ENCODE measurements around the gene RPL36A. TPM values are rescaled to one million over a fixed set of nuclear protein-coding genes. Genes with fewer than 3 reads are reported as not detected.
A peak's percentile ranks its signal among the peaks of the same experiment; 100 is the strongest.

The RPL36A gene
- total RNA-seq: 58.4 TPM
- long read RNA-seq, transcript RPL36A-203 (5 exons, 910 nt): major isoform, 74 of 75 reads
- long read RNA-seq, partial matches to known transcripts: 0 of 75 reads
- long read RNA-seq, other reads (novel, unspliced or antisense): 0 of 75 reads

DNA sequence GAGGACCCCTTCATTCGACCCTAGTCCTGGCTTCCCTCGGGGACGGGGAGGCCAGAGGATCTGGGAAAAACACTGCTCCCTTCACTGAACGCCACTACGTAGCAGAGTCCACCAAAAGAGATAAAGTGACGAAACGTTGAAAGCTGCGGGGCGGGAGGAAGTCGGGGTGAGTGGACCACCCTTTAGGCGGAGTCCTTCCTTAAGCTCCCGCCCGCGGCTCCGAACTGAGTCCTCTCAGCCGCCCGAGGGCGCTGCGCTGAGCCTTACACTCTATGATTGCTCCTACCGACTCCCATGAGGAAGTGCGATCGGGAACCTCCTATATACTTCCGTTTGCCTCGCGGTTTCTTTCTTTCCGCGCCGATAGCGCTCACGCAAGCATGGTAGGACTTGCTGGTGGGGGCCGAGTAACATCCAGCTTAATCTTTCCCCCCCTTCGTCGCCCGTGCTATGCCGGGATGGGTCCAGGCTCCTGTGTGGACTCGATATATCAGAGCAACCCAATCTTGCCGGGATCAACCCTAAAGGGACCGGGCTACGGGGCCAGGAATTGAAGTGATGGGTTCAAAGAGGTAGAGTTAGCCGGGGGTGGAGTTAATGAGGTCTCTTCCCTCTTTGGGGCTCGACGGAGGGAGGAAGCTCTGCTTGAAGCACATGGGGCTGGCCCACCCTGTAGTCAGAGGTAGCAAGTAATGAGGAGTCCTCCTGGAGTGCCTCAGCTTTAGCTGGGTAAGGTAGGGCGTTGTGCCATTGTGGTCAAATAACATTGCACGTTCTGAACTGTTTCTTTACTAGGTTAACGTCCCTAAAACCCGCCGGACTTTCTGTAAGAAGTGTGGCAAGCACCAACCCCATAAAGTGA, at the start of gene RPL36A:
RPL36A (plus strand) TSS at position 348 of the 862 bp plus-strand sequence; CDS start at position 381, 33 bp downstream.
- ATAC-seq (peak; percentile 99), DNase-seq (peak; percentile 90)
- intact Hi-C loops (cut with micrococcal nuclease): no loop called here

DNA sequence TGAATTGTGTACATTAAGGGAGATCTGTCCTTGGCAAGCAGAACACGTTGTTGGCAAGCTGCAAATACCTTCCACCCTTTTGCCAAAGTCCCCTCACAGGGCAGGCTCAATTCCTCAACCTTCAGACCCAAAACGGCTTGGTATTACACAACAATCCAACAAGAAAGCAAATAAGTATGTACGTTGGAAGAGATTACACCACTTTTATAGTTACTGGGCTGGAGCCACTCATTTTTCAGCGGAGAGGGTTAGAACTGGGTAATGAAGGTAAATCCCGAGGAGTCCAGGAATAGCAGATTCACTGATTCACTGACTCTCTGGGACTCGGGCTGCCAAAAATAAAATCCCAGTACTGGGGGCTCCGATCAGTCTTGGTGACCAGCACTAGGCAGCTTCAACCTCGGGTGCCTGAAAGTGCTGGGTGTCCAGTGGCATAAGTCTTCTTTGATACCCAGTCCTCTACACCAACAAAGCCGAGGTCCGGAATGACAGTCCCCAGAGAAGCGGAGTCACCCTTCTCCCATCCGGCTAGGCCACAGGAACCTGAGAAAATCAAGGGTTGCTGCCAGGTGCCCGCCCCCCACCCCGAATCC, 42.9 kb upstream of the RPL36A start:
- peak; percentile 23 for ATAC-seq
- DNase-seq: peak; percentile 21
- intact Hi-C loops (cut with micrococcal nuclease): no loop called here

DNA sequence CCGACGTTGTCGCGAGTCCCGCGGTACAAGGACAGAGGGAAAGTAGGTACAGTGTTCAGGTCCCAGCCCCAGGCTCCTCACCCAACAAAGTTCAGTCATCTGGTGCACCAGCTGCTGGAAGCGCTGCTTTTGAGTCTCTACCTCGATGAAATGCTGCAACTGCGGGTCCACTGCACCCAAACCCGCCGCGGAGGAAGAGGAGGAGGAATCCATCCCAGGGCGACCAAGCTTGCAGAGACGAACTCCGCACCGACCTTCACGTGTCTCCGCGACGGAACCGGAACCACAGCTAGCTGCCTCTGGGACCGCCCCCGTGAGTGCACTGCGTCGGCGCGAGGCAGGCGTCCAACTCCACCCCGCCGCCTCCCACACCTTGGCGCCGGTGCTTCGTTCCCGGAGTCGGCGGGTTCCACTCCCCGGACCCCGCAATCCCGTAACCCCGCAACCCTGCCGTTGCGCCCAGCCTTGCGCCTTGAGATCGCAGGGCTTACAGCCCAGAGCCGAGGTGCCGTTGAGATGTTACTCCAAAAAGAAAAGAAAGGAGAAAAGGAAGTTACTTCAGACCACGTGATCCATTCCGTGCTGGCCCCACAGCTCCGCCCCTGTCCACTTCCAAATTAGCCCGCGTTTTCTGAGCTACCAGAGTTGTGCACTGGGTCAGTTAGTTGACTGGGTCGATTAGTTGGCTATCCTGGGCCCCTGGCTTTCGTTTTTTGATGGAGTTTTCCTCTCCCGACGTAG, 42.2 kb upstream of the RPL36A start, which contains the start of gene TIMM8A:
TIMM8A (minus strand) TSS at position 291 of the 741 bp plus-strand sequence; CDS start at position 213, 78 bp downstream.
- ATAC-seq: peak; percentile 99
- peak; percentile 86 for DNase-seq
- intact Hi-C loops (cut with micrococcal nuclease): no loop called here

DNA sequence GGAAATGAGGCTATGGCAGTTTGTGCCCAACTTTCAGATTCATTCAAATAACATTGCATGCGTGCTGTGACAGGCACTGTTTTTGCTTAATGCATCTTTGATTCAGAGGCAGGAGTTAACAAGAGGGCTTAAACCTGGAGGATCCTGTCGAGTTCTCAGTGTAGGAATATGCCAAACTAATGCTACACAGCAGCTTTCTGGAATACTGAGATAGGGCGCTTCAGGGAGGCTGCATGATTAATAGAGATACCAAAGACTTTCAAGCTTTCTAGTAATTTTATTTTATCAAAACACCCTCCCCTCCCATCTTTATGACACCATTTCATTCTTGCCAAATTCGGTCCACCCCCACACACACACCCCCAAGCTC, 41.6 kb upstream of the RPL36A start:
- intact Hi-C loops (cut with micrococcal nuclease): no loop called here
- ATAC-seq: no peak
- no peak for DNase-seq

GRCh38 chrX:101357166-101357795, 33.5 kb upstream of the RPL36A start:
- no peak for ATAC-seq
- intact Hi-C loops (cut with micrococcal nuclease): no loop called here
- no peak for DNase-seq

DNA sequence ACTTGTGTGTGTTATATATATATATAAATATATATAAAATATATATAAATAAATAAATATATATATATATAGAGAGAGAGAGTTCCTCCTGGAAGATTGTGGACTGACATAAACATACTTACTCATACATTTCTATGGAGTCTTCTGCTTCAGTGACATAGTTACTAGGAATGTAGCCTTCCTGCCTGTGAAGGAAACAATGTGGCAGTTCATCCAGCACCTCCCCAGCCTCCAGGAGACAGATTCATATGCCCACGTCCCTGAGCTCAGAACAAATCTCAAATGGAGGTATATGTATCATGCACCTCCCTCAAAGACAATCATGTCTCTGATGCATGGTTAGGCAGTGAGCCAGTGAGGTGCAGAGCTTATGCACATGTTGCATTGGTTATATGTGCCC, 30.8 kb upstream of the RPL36A start:
- ATAC-seq (no peak), DNase-seq (no peak)
- intact Hi-C loops (cut with micrococcal nuclease): no loop called here

DNA sequence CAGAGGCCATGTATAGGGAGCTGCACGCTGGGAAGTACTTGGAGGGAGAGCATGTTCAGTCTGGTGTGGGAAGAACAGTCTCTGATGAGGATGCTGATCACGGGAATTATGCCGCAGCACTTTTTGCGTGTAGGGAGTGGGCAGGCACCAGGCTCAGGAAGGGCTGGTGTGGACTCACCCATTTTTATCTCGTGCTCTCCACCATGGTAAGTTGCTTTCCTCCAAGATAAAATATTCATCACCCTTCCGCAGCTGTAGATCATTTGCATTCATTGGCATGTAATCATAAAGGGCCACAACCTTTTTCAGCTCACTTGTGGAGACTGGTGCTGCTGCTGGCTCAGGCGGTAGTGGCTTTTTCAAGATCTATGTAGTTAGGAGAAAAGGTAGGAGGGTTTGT, 30.4 kb upstream of the RPL36A start:
- intact Hi-C loops (cut with micrococcal nuclease): no loop called here
- ATAC-seq: no peak
- DNase-seq: no peak

DNA sequence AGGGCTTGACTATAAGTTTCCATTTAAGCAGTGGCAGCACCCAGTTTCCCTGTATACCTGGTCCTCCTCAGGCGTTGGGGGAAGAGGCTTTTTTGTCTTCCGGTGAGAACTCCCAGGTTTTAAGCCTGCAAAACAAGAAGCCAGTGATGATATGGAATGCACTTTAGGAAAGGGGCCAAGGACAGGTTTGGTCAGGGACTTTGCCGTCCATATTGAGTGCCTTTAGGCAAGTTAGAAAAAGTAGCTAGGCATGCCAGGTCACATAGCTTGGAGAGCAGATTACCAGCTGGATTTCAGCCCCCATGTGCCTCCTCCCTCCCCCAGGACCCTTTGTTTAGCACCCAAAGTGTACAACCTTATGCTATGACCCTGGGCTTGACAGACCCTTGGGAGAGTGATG, 28.7 kb upstream of the RPL36A start:
- intact Hi-C loops (cut with micrococcal nuclease): no loop called here
- DNase-seq (no peak), ATAC-seq (no peak)

GRCh38 chrX:101362757-101363156, 28.1 kb upstream of the RPL36A start:
- no peak for DNase-seq
- intact Hi-C loops (cut with micrococcal nuclease): no loop called here
- no peak for ATAC-seq

GRCh38 chrX:101365301-101365795, 25.5 kb upstream of the RPL36A start:
- DNase-seq: no peak
- intact Hi-C loops (cut with micrococcal nuclease): no loop called here
- ATAC-seq: no peak

DNA sequence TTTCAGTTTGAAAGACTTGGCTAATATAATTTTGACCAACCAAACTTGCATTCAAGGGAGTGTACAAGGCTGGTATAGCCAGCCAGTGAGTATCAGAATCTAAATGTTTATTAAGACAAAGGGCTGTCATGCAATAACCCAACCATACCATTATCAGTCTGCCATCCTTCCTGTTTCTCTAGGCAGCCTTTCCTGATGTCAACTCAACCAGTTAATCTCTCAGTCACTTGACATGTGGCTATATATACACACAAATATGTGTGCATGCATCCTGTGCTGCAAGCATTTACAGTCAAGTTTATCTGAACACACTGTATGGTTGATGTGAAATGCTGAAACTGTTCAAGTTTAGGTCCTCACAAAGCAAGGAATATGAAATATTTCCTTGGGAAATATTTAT, 22.0 kb upstream of the RPL36A start:
- no peak for DNase-seq
- intact Hi-C loops (cut with micrococcal nuclease): no loop called here
- ATAC-seq: no peak

GRCh38 chrX:101369687-101370086, 21.1 kb upstream of the RPL36A start:
- intact Hi-C loops (cut with micrococcal nuclease): no loop called here
- DNase-seq (no peak), ATAC-seq (no peak)

DNA sequence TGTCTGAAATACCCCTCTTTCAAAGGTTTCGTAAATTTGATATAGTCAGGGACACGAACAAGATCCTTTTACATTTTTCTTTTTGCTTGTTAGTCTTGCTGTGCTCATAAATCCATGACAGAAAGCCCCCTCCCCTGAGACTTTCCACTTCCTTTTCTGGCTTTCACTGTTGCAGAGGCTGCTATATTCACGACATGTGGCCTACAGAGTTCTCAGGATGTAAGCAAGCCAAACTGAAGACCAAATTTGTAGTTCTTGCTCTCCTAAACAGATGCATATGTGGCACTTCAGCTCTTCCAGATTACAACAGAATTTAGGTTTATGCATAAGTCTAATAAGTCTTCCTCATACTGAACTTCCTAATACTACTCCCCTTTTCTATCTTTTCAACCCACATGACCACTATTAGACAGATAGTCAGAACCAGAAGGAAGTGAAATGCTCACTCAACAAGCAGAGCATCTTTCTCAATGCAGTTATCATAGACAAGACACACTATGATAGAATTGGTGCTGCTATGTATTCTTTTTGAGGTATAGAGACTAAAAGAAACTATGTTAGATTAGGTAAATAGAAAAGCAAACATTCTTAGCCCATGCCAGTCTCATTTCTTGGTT, 19.8 kb upstream of the RPL36A start:
- no peak for DNase-seq
- ATAC-seq: no peak
- intact Hi-C loops (cut with micrococcal nuclease): no loop called here

- DNase-seq (no peak), ATAC-seq (no peak)
- intact Hi-C loops (cut with micrococcal nuclease): no loop called here
Measured at GRCh38 chrX:101377547-101377946, 13.3 kb upstream of the RPL36A start.

- intact Hi-C loops (cut with micrococcal nuclease): no loop called here
- DNase-seq (no peak), ATAC-seq (no peak)
Measured at GRCh38 chrX:101383679-101384205, 7.1 kb upstream of the RPL36A start.

GRCh38 chrX:101385026-101385684, 5.7 kb upstream of the RPL36A start:
- ATAC-seq (no peak), DNase-seq (no peak)
- intact Hi-C loops (cut with micrococcal nuclease): no loop called here

DNA sequence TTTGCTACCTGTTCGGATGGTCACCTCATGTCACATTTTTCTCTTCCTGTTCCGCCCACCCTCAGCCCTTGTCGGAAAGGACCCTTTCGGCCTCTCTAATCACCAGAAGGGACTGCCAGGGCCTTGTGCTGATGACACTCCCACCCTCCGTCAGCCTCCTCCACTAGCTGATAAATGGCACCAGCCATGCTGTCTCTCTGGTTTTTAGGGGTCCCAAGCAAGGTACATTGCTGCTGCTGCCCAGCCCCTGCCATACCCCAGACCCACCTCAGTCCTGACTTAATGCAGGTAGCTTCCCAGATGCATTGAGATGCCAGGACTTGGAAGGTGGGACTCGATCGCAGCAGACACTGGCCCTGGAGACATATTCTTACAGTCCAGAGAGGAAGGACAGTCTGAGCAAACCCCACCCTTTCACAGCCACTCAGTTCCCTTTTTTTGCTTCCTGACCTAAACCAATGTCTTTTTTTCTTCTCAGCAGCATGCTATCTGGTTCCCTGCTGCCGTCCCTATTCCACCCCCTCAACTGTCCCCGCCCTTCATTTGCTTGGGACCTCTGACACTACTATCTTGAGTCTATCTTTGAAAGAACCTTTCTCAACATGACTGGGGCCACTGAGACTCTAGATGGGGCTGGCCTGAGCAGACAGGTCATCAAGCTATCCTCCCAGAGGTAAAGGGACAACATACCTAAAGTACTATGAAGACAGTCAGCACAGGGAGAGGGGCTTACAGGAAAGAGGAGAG, 4.8 kb upstream of the RPL36A start, which contains the start of gene BTK:
BTK (minus strand) TSS at position 397 of the 747 bp plus-strand sequence. CDS start 10,907 bp downstream, outside the sequence.
- DNase-seq: no peak
- intact Hi-C loops (cut with micrococcal nuclease): no loop called here
- ATAC-seq: peak; percentile 45

Measured in left ventricle myocardium superior (tissue), 1 donor.